ENCODE results near the gene ATP8B1.

Gene ATP8B1

GRCh38 chr18:57804557-57804956, 1.4 kb upstream of the ATP8B1 start:
- no peaks in the 10 kb centered on the region for H3K36me3 ChIP-seq (ENCODE audit: insufficient read depth, low read length)
- H3K27me3 ChIP-seq (ENCODE audit: insufficient read depth, low read length, poor library complexity, severe bottlenecking): peaks cover 7% of the 10 kb centered on the region
- no peaks in the 10 kb centered on the region for H3F3A ChIP-seq (ENCODE audit: low read depth)
- H2AFZ ChIP-seq (ENCODE audit: low read length): no peak overlapping the region
- H3K4me2 ChIP-seq (ENCODE audit: low read depth, low read length, poor library complexity, severe bottlenecking): no peak overlapping the region
- TF ChIP-seq EZH2phosphoT487 (IDR thresholded peaks at IDR 0.05; ENCODE audit: borderline replicate concordance): no peak
- TF ChIP-seq, protein P1, sequence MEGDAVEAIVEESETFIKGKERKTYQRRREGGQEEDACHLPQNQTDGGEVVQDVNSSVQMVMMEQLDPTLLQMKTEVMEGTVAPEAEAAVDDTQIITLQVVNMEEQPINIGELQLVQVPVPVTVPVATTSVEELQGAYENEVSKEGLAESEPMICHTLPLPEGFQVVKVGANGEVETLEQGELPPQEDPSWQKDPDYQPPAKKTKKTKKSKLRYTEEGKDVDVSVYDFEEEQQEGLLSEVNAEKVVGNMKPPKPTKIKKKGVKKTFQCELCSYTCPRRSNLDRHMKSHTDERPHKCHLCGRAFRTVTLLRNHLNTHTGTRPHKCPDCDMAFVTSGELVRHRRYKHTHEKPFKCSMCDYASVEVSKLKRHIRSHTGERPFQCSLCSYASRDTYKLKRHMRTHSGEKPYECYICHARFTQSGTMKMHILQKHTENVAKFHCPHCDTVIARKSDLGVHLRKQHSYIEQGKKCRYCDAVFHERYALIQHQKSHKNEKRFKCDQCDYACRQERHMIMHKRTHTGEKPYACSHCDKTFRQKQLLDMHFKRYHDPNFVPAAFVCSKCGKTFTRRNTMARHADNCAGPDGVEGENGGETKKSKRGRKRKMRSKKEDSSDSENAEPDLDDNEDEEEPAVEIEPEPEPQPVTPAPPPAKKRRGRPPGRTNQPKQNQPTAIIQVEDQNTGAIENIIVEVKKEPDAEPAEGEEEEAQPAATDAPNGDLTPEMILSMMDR (conservative IDR thresholded peaks at IDR 0.05; ENCODE audit: low read length): no peak
- no peak overlapping the region for H3K4me3 ChIP-seq (ENCODE audit: low read length, poor library complexity, severe bottlenecking)
- H3K79me2 ChIP-seq (ENCODE audit: insufficient read depth, low read length): no peaks in the 10 kb centered on the region
- no peaks in the 10 kb centered on the region for H4K20me1 ChIP-seq (ENCODE audit: insufficient read depth, low read length, poor library complexity, severe bottlenecking)
- H3K9ac ChIP-seq (ENCODE audit: low read depth, low read length, poor library complexity, severe bottlenecking): no peak overlapping the region
- no peaks in the 10 kb centered on the region for H3K9me2 ChIP-seq (replicated peaks; ENCODE audit: low read depth, low read length)
- no peaks in the 10 kb centered on the region for H3K4me1 ChIP-seq (ENCODE audit: insufficient read depth, low read length, poor library complexity, severe bottlenecking)
- no peaks in the 10 kb centered on the region for H3K9me3 ChIP-seq (ENCODE audit: insufficient read depth, low read depth, low read length)

GRCh38 chr18:57802213-57803102, 657 bp downstream of the ATP8B1 start:
- Histone ChIP-seq H3K4me3 (ENCODE audit: low read length, poor library complexity, severe bottlenecking) (peak overlapping the region; percentile 67), H3K4me2 (ENCODE audit: low read depth, low read length, poor library complexity, severe bottlenecking) (peak overlapping the region; percentile 73), H3K4me1 (ENCODE audit: insufficient read depth, low read length, poor library complexity, severe bottlenecking) (no peaks in the 10 kb centered on the region), H3F3A (ENCODE audit: low read depth) (no peaks in the 10 kb centered on the region), H3K27me3 (ENCODE audit: insufficient read depth, low read length, poor library complexity, severe bottlenecking) (peaks cover 7% of the 10 kb centered on the region), H4K20me1 (ENCODE audit: insufficient read depth, low read length, poor library complexity, severe bottlenecking) (no peaks in the 10 kb centered on the region), H3K9me2 (replicated peaks; ENCODE audit: low read depth, low read length) (no peaks in the 10 kb centered on the region), H3K9ac (ENCODE audit: low read depth, low read length, poor library complexity, severe bottlenecking) (no peak overlapping the region), H2AFZ (ENCODE audit: low read length) (peak overlapping the region; percentile 67; the same call in 1 of the 2 replicates), H3K9me3 (ENCODE audit: insufficient read depth, low read depth, low read length) (no peaks in the 10 kb centered on the region), H3K79me2 (ENCODE audit: insufficient read depth, low read length) (no peaks in the 10 kb centered on the region), H3K36me3 (ENCODE audit: insufficient read depth, low read length) (no peaks in the 10 kb centered on the region)
- no peak for TF ChIP-seq EZH2phosphoT487 (IDR thresholded peaks at IDR 0.05; ENCODE audit: borderline replicate concordance)
- TF ChIP-seq, protein P1 (conservative IDR thresholded peaks at IDR 0.05; ENCODE audit: low read length): no peak

DNA sequence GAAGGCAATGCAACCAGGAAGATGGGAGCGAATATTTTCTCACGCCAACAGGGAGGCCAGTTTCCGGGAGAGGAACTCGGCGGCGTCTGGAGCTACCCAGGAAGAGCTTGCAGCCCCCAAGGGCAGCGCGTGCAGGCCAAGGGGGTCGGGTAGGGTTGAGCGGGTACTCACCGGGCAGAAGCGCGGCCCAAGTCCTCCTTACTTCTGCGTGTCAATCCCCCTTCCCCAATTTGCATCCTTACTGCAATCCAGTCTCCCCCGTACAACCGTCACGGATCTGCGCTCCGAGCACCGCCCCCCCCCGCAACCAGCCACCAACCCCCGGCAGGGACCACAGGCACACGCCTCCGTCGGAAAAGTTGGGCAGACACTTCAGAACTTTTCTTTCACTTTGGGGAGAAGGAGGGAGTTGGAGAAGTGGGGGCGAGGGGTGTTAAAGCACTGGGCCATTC, 1.3 kb downstream of the ATP8B1 start:
- Histone ChIP-seq H3K4me2 (ENCODE audit: low read depth, low read length, poor library complexity, severe bottlenecking) (peak overlapping the region; percentile 73), H3K4me3 (ENCODE audit: low read length, poor library complexity, severe bottlenecking) (peak overlapping the region; percentile 67), H2AFZ (ENCODE audit: low read length) (peak overlapping the region; percentile 67; the same call in 1 of the 2 replicates), H3K4me1 (ENCODE audit: insufficient read depth, low read length, poor library complexity, severe bottlenecking) (no peaks in the 10 kb centered on the region), H3K79me2 (ENCODE audit: insufficient read depth, low read length) (no peaks in the 10 kb centered on the region), H3F3A (ENCODE audit: low read depth) (no peaks in the 10 kb centered on the region), H3K36me3 (ENCODE audit: insufficient read depth, low read length) (no peaks in the 10 kb centered on the region), H3K9ac (ENCODE audit: low read depth, low read length, poor library complexity, severe bottlenecking) (no peak overlapping the region), H3K9me2 (replicated peaks; ENCODE audit: low read depth, low read length) (no peaks in the 10 kb centered on the region), H3K9me3 (ENCODE audit: insufficient read depth, low read depth, low read length) (no peaks in the 10 kb centered on the region), H4K20me1 (ENCODE audit: insufficient read depth, low read length, poor library complexity, severe bottlenecking) (no peaks in the 10 kb centered on the region), H3K27me3 (ENCODE audit: insufficient read depth, low read length, poor library complexity, severe bottlenecking) (peaks cover 7% of the 10 kb centered on the region)
- TF ChIP-seq, protein P1 (conservative IDR thresholded peaks at IDR 0.05; ENCODE audit: low read length): no peak
- no peak for TF ChIP-seq EZH2phosphoT487 (IDR thresholded peaks at IDR 0.05; ENCODE audit: borderline replicate concordance)

Measured in Loucy (cell line).